GM21619 (cell line): ENCODE measurements around the gene KCNK3.

Experiments
- ATAC-seq: cut with Tn5 transposase; IDR thresholded peaks from one replicate; pipeline ENCODE4 v1.9.1; 2021; ENCODE audit not compliant: unreplicated experiment

Gene KCNK3

GRCh38 chr2:26711457-26712161 lies 19.1 kb downstream of the KCNK3 start:
- ATAC-seq: no peak

- ATAC-seq: no peak
Observed at GRCh38 chr2:26712486-26713465, 20.3 kb downstream of the KCNK3 start.

- no peak for ATAC-seq
Observed at GRCh38 chr2:26715528-26716270, 23.2 kb downstream of the KCNK3 start.

- no peak for ATAC-seq
Observed at GRCh38 chr2:26716340-26716739, 23.8 kb downstream of the KCNK3 start.

GRCh38 chr2:26716769-26717168 lies 24.2 kb downstream of the KCNK3 start:
- ATAC-seq: no peak

- no peak for ATAC-seq
Observed at GRCh38 chr2:26717362-26717761, 24.8 kb downstream of the KCNK3 start.

- ATAC-seq: no peak
Observed at GRCh38 chr2:26718949-26719686, 26.6 kb downstream of the KCNK3 start.

GRCh38 chr2:26720322-26721114 lies 28.0 kb downstream of the KCNK3 start:
- no peak for ATAC-seq

GRCh38 chr2:26721115-26722032 lies 28.9 kb downstream of the KCNK3 start:
- ATAC-seq: no peak

- no peak for ATAC-seq
Observed at GRCh38 chr2:26722328-26722727, 29.8 kb downstream of the KCNK3 start.

GRCh38 chr2:26722911-26723310 lies 30.4 kb downstream of the KCNK3 start:
- ATAC-seq: no peak

GRCh38 chr2:26723475-26723874 lies 31.0 kb downstream of the KCNK3 start:
- no peak for ATAC-seq

GRCh38 chr2:26723991-26724750 lies 31.6 kb downstream of the KCNK3 start:
- ATAC-seq: no peak

GRCh38 chr2:26724784-26725520 lies 32.4 kb downstream of the KCNK3 start:
- no peak for ATAC-seq

GRCh38 chr2:26725521-26725820 lies 32.9 kb downstream of the KCNK3 start:
- no peak for ATAC-seq

- ATAC-seq: no peak
Observed at GRCh38 chr2:26726228-26726627, 33.7 kb downstream of the KCNK3 start.
